MCF 10A (cell line): ENCODE measurements around the gene ABCB9. TPM values are rescaled to one million over a fixed set of nuclear protein-coding genes. Genes with fewer than 3 reads are reported as not detected.

Experiments used
- BruUV-seq: library from RNA; stranded (reverse); fragments of 400-500 nt; replicated peaks from 2 replicates; lab custom pipeline; 2021; lab: Mats Ljungman, UMichigan
- CTCF ChIA-PET: fragments of 300-600 bp; sonication (Branson Sonifier 250); formaldehyde crosslinking; extraction: SDS; loops from one replicate; lab custom pipeline; 2021; ENCODE audit warnings: antibody characterized with exemption, inconsistent platforms; lab: Yijun Ruan, JAX
- POLR2A ChIA-PET: fragments of 300-600, 350-650 bp; sonication (Branson Sonifier 250); formaldehyde crosslinking; extraction: SDS; loops from one replicate; lab custom pipeline; 2020; ENCODE audit warnings: antibody characterized with exemption, inconsistent platforms; lab: Yijun Ruan, JAX
- DNase-seq: peaks from one replicate; pipeline ENCODE4 v3.0.0-alpha.2; 2018; ENCODE audit not compliant: unreplicated experiment
- H3K27ac Mint-ChIP-seq: one replicate; pipeline ENCODE4 v1.8.0; 2022; ENCODE audit warnings: mild to moderate bottlenecking, low read depth, mixed read lengths; ENCODE audit not compliant: unreplicated experiment
- H3K27me3 Mint-ChIP-seq: one replicate; pipeline ENCODE4 v1.8.0; 2022; ENCODE audit warnings: mixed read lengths; ENCODE audit not compliant: insufficient read depth, unreplicated experiment
- H3K36me3 Mint-ChIP-seq: one replicate; pipeline ENCODE4 v1.8.0; 2022; ENCODE audit warnings: mild to moderate bottlenecking, moderate library complexity, mixed read lengths; ENCODE audit not compliant: insufficient read depth, unreplicated experiment
- H3K4me1 Mint-ChIP-seq: one replicate; pipeline ENCODE4 v1.8.0; 2022; ENCODE audit warnings: mixed read lengths; ENCODE audit not compliant: insufficient read depth, unreplicated experiment
- H3K4me3 Mint-ChIP-seq: one replicate; pipeline ENCODE4 v1.8.0; 2022; ENCODE audit warnings: mild to moderate bottlenecking, moderate library complexity, mixed read lengths; ENCODE audit not compliant: unreplicated experiment
- H3K9me3 Mint-ChIP-seq: one replicate; pipeline ENCODE4 v1.8.0; 2022; ENCODE audit warnings: mixed read lengths; ENCODE audit not compliant: unreplicated experiment
- CTCF ChIP-seq: fragments of 200-600 bp; IDR thresholded peaks from one replicate; pipeline ENCODE4 v1.8.0; 2022; ENCODE audit warnings: antibody characterized with exemption, mild to moderate bottlenecking; ENCODE audit not compliant: unreplicated experiment
- intact Hi-C: fragments of 100-400 bp; cut with micrococcal nuclease; formaldehyde crosslinking; loops from 2 replicates; pipeline ENCODE4 v1.14.1; 2022
- total RNA-seq: library from RNA; stranded (reverse); gene quantifications from 2 replicates; pipeline ENCODE4 v1.2.3, GENCODE V29; 2022

The ABCB9 gene
- total RNA-seq, 1 experiment from 2014 or later: 1.6 TPM

GRCh38 chr12:122988612-122989212 lies 22.4 kb upstream of the ABCB9 start:
- ChIA-PET CTCF (interaction anchor here (0.6 to 0.7 kb wide), 2 partner anchors 133 to 164 kb away, joined by 3 read pairs; no protein-coding TSS in a partner anchor), POLR2A (interaction anchor here (0.6 kb wide), 1 partner anchor 669 kb away, joined by 3 read pairs; no protein-coding TSS in a partner anchor)
- Mint-ChIP-seq H3K36me3 (peaks cover 9% of the 10 kb centered on the region), H3K27me3 (no peaks in the 10 kb centered on the region), H3K27ac (no peak overlapping the region), H3K9me3 (no peaks in the 10 kb centered on the region), H3K4me1 (no peaks in the 10 kb centered on the region), H3K4me3 (no peak overlapping the region)
- no peak for DNase-seq
- TF ChIP-seq CTCF: no peak
- intact Hi-C loops: no loop called here
- no TSS peak for BruUV-seq

- CTCF ChIA-PET: interaction anchor here (0.9 kb wide), 1 partner anchor 251 kb away, joined by 5 read pairs; no protein-coding TSS in a partner anchor
- H3K36me3 Mint-ChIP-seq: peaks cover 16% of the 10 kb centered on the region
Measured at GRCh38 chr12:122988036-122988435, 21.8 kb upstream of the ABCB9 start.

DNA sequence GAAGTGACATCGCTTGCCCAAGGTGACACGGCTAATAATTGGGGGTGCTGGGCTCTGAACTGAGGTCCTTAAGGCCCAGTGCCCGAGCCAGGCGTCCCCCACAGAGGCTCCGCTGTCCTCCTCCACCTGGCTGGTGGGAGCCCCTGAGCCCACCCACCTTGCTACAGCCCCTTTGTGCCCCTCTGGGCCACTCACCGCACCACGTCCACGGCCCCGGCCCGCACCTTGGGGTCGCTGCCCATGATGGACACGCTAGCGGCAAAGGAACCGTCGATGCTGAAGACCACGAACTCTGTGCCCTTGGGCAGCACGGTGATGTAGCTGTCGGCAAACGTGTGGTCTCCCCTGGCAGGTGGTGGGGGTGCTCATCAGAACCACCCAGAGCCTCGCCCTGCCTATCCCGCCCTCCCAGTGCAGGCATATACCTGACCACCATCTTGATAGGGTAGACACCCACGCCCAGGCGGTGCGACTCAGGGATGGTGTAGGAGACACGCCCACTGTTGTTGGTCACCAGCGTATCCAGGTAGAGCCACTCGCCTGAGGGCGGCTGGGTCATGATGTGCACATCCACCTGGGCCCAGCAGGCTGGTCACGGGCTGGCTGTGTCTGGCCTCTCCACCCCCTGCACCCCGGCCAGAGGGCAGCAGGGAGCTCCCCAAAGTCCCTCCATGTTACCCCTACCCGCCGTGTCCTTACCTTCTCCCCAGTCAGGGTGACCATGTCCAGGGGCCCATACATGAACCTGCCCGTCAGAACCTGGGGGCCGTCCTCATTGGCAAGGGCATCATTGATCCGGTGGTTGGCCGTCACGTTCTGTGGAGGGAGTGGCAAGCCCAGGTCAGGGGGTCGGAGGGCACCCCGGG lies 21.1 kb upstream of the ABCB9 start:
- no peak for TF ChIP-seq CTCF
- no peaks in the 10 kb centered on the region for H3K9me3 Mint-ChIP-seq
- no peak overlapping the region for H3K4me3 Mint-ChIP-seq
- no TSS peak for BruUV-seq
- CTCF ChIA-PET: interaction anchor here (0.9 kb wide), 1 partner anchor 251 kb away, joined by 5 read pairs; no protein-coding TSS in a partner anchor
- no peaks in the 10 kb centered on the region for H3K27me3 Mint-ChIP-seq
- DNase-seq: no peak
- H3K36me3 Mint-ChIP-seq: peaks cover 22% of the 10 kb centered on the region
- POLR2A ChIA-PET: no interaction called here
- no peak overlapping the region for H3K27ac Mint-ChIP-seq
- H3K4me1 Mint-ChIP-seq: peaks cover 5% of the 10 kb centered on the region
- intact Hi-C loops: no loop called here

More at GRCh38 chr12:122988036-122988435, 21.8 kb upstream of the ABCB9 start:
- intact Hi-C loops: no loop called here
- no TSS peak for BruUV-seq
- Mint-ChIP-seq H3K27ac (no peak overlapping the region), H3K27me3 (no peaks in the 10 kb centered on the region), H3K4me1 (peaks cover 4% of the 10 kb centered on the region), H3K4me3 (no peak overlapping the region), H3K9me3 (no peaks in the 10 kb centered on the region)
- POLR2A ChIA-PET: no interaction called here
- no peak for DNase-seq
- no peak for TF ChIP-seq CTCF

DNA sequence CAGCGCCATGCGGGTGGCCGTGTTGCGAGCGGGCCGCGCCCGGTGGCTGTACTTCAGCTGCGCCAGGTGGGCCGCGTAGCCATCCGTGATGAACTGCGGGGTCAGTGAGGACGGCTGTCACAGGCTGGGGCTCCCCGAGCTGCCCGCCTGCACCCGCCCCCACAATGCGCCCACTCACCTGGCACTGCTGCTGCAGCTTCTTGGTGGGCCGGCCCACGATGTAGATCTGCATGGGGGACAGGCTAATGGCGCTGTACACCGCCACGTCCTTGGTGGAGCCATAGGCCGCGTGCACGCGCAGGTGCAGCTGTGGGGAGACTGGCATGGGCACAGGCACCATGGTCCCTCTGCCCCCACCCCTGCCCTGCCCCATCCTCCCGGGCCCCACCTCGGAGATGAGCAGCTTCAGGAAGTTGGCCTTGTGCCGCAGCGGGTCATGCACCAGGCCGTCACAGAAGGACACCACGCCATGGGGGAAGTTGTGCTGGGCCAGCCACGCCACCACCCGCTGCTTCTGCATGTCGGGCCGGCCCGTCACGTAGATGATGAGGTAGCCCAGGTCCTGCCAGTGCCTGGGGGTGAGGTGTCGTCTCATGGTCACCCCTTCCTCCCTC lies 20.1 kb upstream of the ABCB9 start:
- no peaks in the 10 kb centered on the region for H3K27me3 Mint-ChIP-seq
- ChIA-PET CTCF (no interaction called here), POLR2A (no interaction called here)
- BruUV-seq: no TSS peak
- H3K4me1 Mint-ChIP-seq: peaks cover 5% of the 10 kb centered on the region
- no peak for TF ChIP-seq CTCF
- no peaks in the 10 kb centered on the region for H3K9me3 Mint-ChIP-seq
- H3K27ac Mint-ChIP-seq: no peak overlapping the region
- no peak overlapping the region for H3K4me3 Mint-ChIP-seq
- intact Hi-C loops: no loop called here
- DNase-seq: no peak
- H3K36me3 Mint-ChIP-seq: peaks cover 27% of the 10 kb centered on the region
